HG02884 (cell line): Measurements from ENCODE around the gene WDR33.

Experiments used
- ATAC-seq: cut with Tn5 transposase; IDR thresholded peaks from one replicate; pipeline ENCODE4 v1.9.1; 2021; ENCODE audit warnings: mild to moderate bottlenecking, moderate library complexity; ENCODE audit not compliant: unreplicated experiment

WDR33 gene

GRCh38 chr2:127675331-127676261 lies 135.4 kb downstream of the WDR33 start, which contains the start of gene LIMS2:
Gene LIMS2, minus strand, starts transcription at chr2:127675530. Its CDS starts 506 bp downstream, at chr2:127675024.
- ATAC-seq = no peak

DNA sequence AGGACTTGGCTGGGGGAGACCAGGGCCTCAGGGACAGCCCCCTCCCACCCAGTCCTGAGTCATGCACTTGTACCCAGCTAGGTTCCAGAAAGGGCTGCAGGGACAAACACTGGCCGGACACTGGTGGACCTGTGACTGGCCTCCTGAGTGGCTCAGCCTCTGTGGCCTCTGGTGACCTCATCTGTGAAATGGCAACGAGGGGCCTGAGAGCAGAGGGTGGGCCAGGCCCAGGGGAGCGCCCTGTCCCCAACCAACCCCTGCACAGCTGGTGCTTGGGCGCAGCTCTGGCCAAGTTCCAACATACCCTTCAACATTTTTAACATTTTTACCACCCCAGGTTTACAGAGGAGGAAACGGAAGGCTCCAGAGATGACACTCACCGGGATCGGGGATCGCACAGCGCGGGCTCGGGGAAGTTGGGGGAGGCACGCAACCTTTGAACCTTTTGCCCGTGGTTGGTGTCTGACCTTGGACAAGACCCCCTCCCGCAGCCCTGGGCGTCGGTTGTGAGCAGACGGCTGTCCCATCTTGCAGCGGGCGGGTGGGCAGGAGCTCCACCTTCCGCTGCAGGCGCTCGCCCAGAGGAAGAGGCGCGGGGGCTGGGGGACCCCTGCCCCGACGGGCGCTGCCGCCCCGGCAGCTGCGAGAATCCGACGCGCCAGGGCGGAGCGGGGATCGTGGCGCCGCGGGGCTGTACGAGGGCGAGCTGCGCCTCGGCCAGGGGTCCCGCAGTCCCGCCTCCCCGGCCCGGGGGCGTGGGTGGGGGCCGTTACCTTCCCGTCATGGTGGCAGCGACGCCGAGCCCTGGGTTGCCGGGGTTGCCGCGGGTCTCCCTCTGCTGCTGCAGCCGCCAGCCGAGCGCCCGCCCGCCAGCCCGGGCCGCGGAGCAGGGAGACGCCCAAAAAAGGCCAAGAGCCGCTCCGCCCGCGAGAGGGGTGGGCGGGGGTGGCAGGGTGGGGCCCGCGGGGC lies 136.4 kb downstream of the WDR33 start:
- ATAC-seq = no peak

DNA sequence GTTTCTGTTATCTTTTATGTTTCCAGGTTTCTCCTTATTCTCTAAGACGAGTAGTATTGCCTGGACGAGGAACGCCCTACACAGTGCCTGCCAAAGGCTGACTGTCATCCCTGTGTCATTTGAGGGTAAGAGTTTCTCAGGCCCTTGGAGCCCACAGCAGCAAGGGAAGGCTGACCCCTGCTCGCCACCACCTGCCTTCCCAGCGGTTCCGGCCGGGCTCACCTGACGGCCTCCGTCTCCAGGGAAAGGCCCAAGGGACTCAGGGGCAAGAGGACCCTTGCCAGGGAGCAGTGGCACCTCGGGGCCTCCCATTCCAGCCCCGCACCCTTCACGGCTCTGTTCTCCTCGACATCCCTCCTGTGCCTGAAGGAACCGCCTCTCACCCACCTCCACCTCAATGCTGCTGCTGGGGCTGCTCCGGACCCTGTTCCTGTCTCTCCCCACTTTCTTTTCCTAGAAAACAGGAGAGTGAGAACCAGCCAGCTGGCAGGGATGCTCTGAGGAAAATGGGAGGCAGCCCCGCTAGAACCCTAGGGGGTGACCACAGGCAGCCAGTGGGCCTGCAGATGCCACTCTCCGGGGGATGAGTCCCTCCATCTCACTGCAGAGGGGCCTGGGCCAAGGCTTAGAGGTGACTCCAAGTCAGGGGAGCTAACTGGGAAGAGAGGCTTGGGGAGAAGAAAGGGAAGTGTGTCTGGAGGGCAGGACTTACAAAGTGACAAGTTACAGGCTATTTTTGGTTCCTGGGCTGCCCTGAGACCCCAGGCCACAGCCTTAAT lies 137.5 kb downstream of the WDR33 start:
- ATAC-seq = no peak

DNA sequence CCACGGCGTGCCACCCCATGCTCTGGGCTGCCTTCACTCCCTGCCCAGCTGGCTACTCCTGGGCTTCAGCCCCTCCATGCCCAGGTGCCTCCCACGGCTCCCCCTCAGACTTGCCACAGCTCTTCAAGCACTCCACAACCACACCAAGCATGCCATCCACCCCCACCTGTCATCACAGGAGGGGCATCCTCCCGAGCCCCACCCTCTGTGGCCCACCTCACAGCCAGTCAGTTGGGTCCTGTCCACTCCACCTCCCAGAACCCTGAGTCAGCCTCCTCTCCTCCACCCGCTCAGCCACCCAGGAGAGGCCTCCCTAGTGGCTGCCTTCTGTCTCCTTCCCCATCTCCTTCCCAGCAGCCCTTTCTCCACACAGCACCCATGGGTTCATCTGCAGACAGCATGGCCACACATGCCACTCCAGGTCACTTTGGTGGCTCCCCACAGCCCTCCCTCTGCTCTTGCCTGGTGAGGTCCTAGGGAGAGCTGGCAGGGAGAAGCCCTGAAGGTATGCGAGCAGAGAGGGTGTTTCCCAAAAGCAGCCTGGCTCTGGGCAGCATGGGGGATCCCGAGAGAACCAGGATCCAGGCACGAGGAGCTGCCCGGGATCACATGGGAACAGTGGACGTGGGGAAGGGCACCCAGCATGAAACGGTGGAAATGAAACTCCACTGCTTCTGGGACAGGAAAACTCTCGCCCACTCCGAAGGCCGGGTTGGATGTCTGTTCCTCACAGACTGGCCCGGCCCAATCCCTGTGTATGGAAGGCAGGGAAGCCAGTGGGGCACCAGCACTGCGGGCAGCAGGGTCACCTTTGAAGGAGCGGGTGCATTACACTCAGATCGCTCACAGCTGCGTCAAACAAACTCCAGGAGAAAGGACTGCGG lies 138.4 kb downstream of the WDR33 start:
- ATAC-seq = no peak

GRCh38 chr2:127671557-127672302 lies 139.2 kb downstream of the WDR33 start:
- ATAC-seq = no peak

GRCh38 chr2:127670957-127671290 lies 140.0 kb downstream of the WDR33 start:
- ATAC-seq = no peak

DNA sequence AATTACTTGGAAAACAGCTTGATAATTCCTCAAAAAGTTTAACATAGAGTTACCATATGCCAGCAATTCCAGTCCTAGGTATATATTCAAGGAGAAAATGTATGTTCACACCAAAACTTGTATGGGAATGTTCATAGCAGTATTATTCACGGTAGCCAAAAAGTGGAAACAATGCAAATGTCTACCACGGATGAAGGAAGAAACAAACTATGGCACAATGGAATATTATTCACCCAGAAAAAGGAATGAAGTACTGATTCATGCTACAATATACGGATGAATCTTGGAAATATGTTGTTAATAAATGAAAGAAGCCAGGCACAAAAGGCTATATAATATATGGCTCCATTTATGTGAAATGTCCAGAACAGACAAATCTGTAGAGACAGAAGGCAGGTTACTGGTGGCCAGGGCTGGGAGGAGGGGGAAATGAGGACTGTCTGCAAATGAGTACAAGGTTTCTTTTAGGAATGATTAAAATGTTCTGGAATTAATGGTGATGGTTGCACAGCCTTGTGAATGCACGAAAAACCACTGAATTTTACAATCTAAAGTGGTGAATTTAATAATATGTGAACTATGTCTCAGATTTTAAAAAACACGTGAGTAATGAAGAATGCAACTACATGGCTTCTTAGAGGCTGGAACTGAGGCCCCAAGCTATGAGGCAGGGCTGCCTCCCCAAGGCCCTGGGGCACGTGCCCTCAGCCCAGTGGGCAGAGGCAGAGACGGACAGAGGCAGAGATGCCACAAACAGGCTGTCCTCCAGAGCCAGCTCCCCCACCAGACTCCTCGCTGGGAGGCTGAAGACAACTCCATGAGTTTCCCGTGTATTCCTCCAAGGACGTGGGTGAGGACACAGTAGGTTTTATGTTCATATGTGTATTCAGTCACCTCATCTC lies 140.7 kb downstream of the WDR33 start:
- no peak for ATAC-seq

GRCh38 chr2:127669056-127669455 lies 141.9 kb downstream of the WDR33 start:
- ATAC-seq = no peak

- no peak for ATAC-seq
These were observed 145.6 kb downstream of the WDR33 start for GRCh38 chr2:127665267-127665893.

DNA sequence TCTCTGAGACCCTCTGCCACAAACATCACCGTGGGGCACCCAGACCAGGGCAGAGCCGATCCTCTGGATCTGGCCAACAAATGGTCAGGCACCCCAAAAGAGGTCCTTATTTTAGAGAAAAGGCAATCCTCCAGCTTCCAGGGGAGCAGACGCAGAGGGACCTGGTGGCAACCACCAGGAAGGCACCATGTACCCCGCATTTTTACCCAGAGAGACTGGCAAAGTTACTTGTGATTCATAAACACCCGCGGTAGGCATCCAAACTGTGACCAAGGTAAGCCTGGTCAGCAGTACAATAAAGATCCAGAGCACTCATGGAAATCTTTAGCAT lies 146.1 kb downstream of the WDR33 start:
- no peak for ATAC-seq

GRCh38 chr2:127664065-127664894 lies 146.7 kb downstream of the WDR33 start:
- no peak for ATAC-seq

DNA sequence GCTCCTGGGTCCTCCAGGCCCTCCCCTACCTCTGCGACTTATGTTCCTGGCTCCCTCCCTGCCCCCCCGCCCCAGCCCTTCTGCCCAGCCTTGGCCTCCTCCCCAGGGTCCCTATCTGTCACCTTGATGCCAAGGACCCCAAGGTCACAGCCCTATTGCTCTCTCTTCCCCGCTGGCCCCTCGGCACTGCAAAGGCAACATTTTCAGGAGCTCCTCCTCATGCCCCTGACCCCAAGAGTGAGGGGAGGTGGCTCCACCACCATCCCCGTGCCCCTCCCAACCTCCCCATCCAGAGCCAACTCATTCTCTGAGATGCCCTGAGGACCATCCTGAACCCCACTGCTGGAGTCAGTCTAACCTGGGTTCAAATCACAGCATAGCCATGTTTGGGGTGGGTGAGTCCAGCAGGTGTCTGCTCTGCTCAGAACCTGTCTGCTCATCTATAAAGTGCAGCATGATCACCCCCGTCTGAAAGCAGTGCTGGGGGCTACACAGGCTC lies 147.4 kb downstream of the WDR33 start:
- no peak for ATAC-seq

- no peak for ATAC-seq
These were observed 147.9 kb downstream of the WDR33 start for GRCh38 chr2:127662937-127663565.

- no peak for ATAC-seq
These were observed 148.9 kb downstream of the WDR33 start for GRCh38 chr2:127661949-127662510.

DNA sequence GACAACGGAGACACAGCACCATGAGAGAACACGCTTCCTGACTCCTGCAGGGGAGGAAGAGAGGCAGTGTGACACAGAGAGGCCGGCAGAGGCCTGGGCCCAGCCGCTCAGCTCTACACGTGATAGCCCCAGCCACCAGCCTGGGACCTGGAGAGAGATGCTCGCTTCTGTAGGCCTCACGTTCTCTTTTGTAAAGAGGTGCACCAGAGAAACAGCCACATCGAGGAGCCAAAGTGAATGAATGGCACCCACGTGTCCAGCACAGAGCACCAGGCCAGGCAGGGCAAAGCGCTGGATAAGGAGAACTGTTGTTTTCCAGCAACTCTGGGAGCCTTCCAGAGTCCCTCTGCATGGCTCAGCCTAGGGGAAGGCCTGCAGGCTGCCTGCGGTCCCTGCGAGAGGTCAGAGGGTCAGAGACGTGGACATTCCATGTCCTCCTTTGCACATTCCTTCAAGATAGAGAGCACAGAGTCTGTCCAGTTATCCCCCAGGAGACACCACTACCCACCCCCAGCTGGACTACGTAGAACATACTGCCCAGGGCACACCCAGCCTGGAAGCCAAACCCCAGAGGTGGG lies 149.8 kb downstream of the WDR33 start:
- ATAC-seq = no peak

GRCh38 chr2:127660291-127660578 lies 150.7 kb downstream of the WDR33 start:
- ATAC-seq = no peak
